H1 (cell line): ENCODE data around the gene RPL21. TPM values are rescaled to one million over a fixed set of nuclear protein-coding genes. Genes with fewer than 3 reads are reported as not detected.

Experiments used
- CTCF ChIA-PET: fragments of 300-600 bp; sonication (Branson Sonifier 250); formaldehyde crosslinking; loops from one replicate; lab custom pipeline; 2021; ENCODE audit not compliant: partially characterized antibody; lab: Charles Lee
- POLR2A ChIA-PET: fragments of 300-600 bp; sonication (Branson Sonifier 250); formaldehyde crosslinking; loops from one replicate; lab custom pipeline; 2021; ENCODE audit warnings: inconsistent platforms; ENCODE audit not compliant: partially characterized antibody; lab: Charles Lee
- DNase-seq, 2 experiments: peaks; one replicate each; pipeline versions ENCODE4 v3.0.0 to v3.0.0-alpha.2; 2010 to 2022; ENCODE audit warnings: low spot score in 2 of 2, low read depth in 1 of 2, mixed read lengths in 1 of 2
- FAIRE-seq: peaks from 2 replicates; lab custom pipeline; 2011; peaks lifted over from hg19 to GRCh38; lab: Jason Lieb, UNC
- H2AFZ ChIP-seq: 2 replicates; pipeline ENCODE4 v1.8.1; 2012; ENCODE audit warnings: low read length, inconsistent platforms
- H2AK5ac ChIP-seq: 2 replicates; pipeline ENCODE4 v1.6.1; 2013; ENCODE audit warnings: low read depth, low read length
- H2BK120ac ChIP-seq: replicated peaks from 2 replicates; pipeline ENCODE3; 2013; ENCODE audit warnings: low read depth, low read length, inconsistent platforms
- H2BK12ac ChIP-seq: 2 replicates; pipeline ENCODE4 v1.6.1; 2013; ENCODE audit warnings: low read depth, low read length
- H2BK15ac ChIP-seq: 2 replicates; pipeline ENCODE4 v1.6.1; 2013; ENCODE audit warnings: low read length
- H2BK20ac ChIP-seq: 2 replicates; pipeline ENCODE4 v1.6.1; 2013; ENCODE audit warnings: low read length
- H2BK5ac ChIP-seq: 2 replicates; pipeline ENCODE4 v1.6.1; 2013; ENCODE audit warnings: low read depth, low read length
- H3K14ac ChIP-seq: 2 replicates; pipeline ENCODE4 v1.6.1; 2013; ENCODE audit warnings: inconsistent platforms; ENCODE audit not compliant: insufficient read length
- H3K18ac ChIP-seq: 2 replicates; pipeline ENCODE4 v1.6.1; 2013; ENCODE audit warnings: low read length; ENCODE audit errors: extremely low read depth
- H3K23ac ChIP-seq: 2 replicates; pipeline ENCODE4 v1.6.1; 2013; ENCODE audit warnings: inconsistent platforms; ENCODE audit not compliant: insufficient read length
- H3K23me2 ChIP-seq: 2 replicates; pipeline ENCODE4 v1.6.1; 2013; ENCODE audit warnings: low read depth, low read length
- H3K27ac ChIP-seq: 2 replicates; pipeline ENCODE4 v1.6.1; 2011; ENCODE audit warnings: low read depth, low read length, inconsistent platforms
- H3K27me3 ChIP-seq, 4 experiments: replicated peaks in 1 of 4; 1 replicate in 1 of 4; 2 replicates in 3 of 4; pipeline versions ENCODE4 v1.6.1 to v1.8.1; 2011 to 2013; ENCODE audit warnings: low read length in 3 of 4, mild to moderate bottlenecking in 3 of 4, inconsistent platforms in 2 of 4, mixed read lengths in 2 of 4, moderate library complexity in 1 of 4; ENCODE audit not compliant: control insufficient read depth in 3 of 4, insufficient read depth in 3 of 4; ENCODE audit errors: extremely low read depth in 1 of 4
- H3K36me3 ChIP-seq, 4 experiments: 2 replicates each; pipeline versions ENCODE4 v1.6.1 to v1.8.1; 2011 to 2013; ENCODE audit warnings: mild to moderate bottlenecking in 4 of 4, low read length in 3 of 4, moderate library complexity in 2 of 4, control low read depth in 1 of 4, inconsistent platforms in 1 of 4; ENCODE audit not compliant: insufficient read depth in 4 of 4, control insufficient read depth in 2 of 4
- H3K4ac ChIP-seq: replicated peaks from 2 replicates; pipeline ENCODE3; 2013; ENCODE audit warnings: low read length, low read depth, mixed read lengths, inconsistent platforms; ENCODE audit not compliant: insufficient read length
- H3K4me1 ChIP-seq, 4 experiments: replicated peaks in 1 of 4; 1 replicate in 1 of 4; 2 replicates in 3 of 4; pipeline versions ENCODE4 v1.6.1 to v1.8.1; 2011 to 2013; ENCODE audit warnings: low read length in 3 of 4, inconsistent platforms in 2 of 4, mixed read lengths in 1 of 4; ENCODE audit not compliant: insufficient read depth in 4 of 4, control insufficient read depth in 3 of 4
- H3K4me2 ChIP-seq, 2 experiments: 2 replicates each; pipeline versions ENCODE4 v1.6.1 to v1.8.1; 2011 to 2013; ENCODE audit warnings: low read depth in 2 of 2, low read length in 2 of 2, control low read depth in 1 of 2, inconsistent platforms in 1 of 2, mild to moderate bottlenecking in 1 of 2; ENCODE audit not compliant: insufficient read depth in 1 of 2
- H3K4me3 ChIP-seq, 4 experiments: fragments of 200-600, 300-600 bp in 1 of 4; sonication (generic), shearing (Covaris generic), sonication (Bioruptor Twin) in 1 of 4; 2 replicates each; pipeline versions ENCODE4 v1.5.1 to v1.8.1; 2011 to 2016; ENCODE audit warnings: low read length in 4 of 4, low read depth in 3 of 4, control low read depth in 2 of 4, inconsistent platforms in 2 of 4, mild to moderate bottlenecking in 2 of 4, mixed read lengths in 1 of 4, moderate library complexity in 1 of 4; ENCODE audit not compliant: insufficient read depth in 2 of 4; ENCODE audit errors: extremely low read depth in 1 of 4
- H3K56ac ChIP-seq: replicated peaks from 2 replicates; pipeline ENCODE3; 2013; ENCODE audit warnings: low read depth, mild to moderate bottlenecking, mixed read lengths, low read length, inconsistent platforms; ENCODE audit not compliant: insufficient read length
- H3K79me1 ChIP-seq: 2 replicates; pipeline ENCODE4 v1.6.1; 2013; ENCODE audit warnings: low read depth, low read length, control low read depth
- H3K79me2 ChIP-seq, 2 experiments: 2 replicates each; pipeline versions ENCODE4 v1.6.1 to v1.8.1; 2012 to 2013; ENCODE audit warnings: low read length in 2 of 2, mild to moderate bottlenecking in 2 of 2, inconsistent platforms in 1 of 2; ENCODE audit not compliant: insufficient read depth in 2 of 2, control insufficient read depth in 1 of 2
- H3K9ac ChIP-seq, 4 experiments: replicated peaks in 1 of 4; 1 replicate in 1 of 4; 2 replicates in 3 of 4; pipeline versions ENCODE4 v1.6.1 to v1.8.1; 2011 to 2013; ENCODE audit warnings: low read depth in 3 of 4, low read length in 3 of 4, control low read depth in 2 of 4, mild to moderate bottlenecking in 2 of 4, moderate library complexity in 2 of 4, inconsistent platforms in 1 of 4; ENCODE audit errors: extremely low read depth in 1 of 4
- H3K9me3 ChIP-seq, 2 experiments: 2 replicates each; pipeline versions ENCODE4 v1.6.1 to v1.8.1; 2012 to 2013; ENCODE audit warnings: mild to moderate bottlenecking in 2 of 2, moderate library complexity in 2 of 2, control low read depth in 1 of 2, inconsistent platforms in 1 of 2, low read depth in 1 of 2, low read length in 1 of 2, mixed read lengths in 1 of 2; ENCODE audit not compliant: insufficient read depth in 2 of 2
- H4K20me1 ChIP-seq, 2 experiments: replicated peaks in 1 of 2; 2 replicates each; pipeline versions ENCODE3 to v1.8.1; 2011 to 2013; ENCODE audit warnings: inconsistent platforms in 2 of 2, low read length in 2 of 2, mild to moderate bottlenecking in 1 of 2; ENCODE audit not compliant: insufficient read depth in 2 of 2, control insufficient read depth in 1 of 2
- H4K5ac ChIP-seq: 2 replicates; pipeline ENCODE4 v1.6.1; 2013; ENCODE audit warnings: low read length, low read depth, mixed read lengths, inconsistent platforms; ENCODE audit not compliant: insufficient read length
- H4K8ac ChIP-seq: 2 replicates; pipeline ENCODE4 v1.8.0; 2013; ENCODE audit warnings: mild to moderate bottlenecking, moderate library complexity, low read length, inconsistent platforms; ENCODE audit not compliant: insufficient read depth; ENCODE audit errors: extremely low read depth
- H4K91ac ChIP-seq: replicated peaks from 2 replicates; pipeline ENCODE3; 2013; ENCODE audit warnings: low read length, mixed read lengths, inconsistent platforms; ENCODE audit not compliant: insufficient read length
- CHD2 ChIP-seq: IDR thresholded peaks from 2 replicates; pipeline ENCODE4 v1.6.1; 2012; ENCODE audit warnings: low read length, improper control_type of control experiment
- CREB1 ChIP-seq: IDR thresholded peaks from 2 replicates; pipeline ENCODE4 v1.6.1; 2012; ENCODE audit warnings: inconsistent platforms
- EGR1 ChIP-seq: IDR thresholded peaks from 2 replicates; pipeline ENCODE4 v1.6.1; 2011; ENCODE audit warnings: low read depth, low read length, borderline replicate concordance
- RXRA ChIP-seq: IDR thresholded peaks from 2 replicates; pipeline ENCODE4 v1.6.1; 2011; ENCODE audit warnings: low read depth, mild to moderate bottlenecking, low read length, moderate library complexity; ENCODE audit not compliant: insufficient read depth
- TAF7 ChIP-seq: optimal IDR thresholded peaks from 2 replicates; pipeline ENCODE3; 2011; ENCODE audit warnings: low read depth, mild to moderate bottlenecking, inconsistent platforms, low read length, moderate library complexity, borderline replicate concordance
- TBP ChIP-seq: IDR thresholded peaks from 2 replicates; pipeline ENCODE4 v1.6.1; 2011; ENCODE audit warnings: low read depth, low read length, improper control_type of control experiment
- ZNF274 ChIP-seq: IDR thresholded peaks from 2 replicates; pipeline ENCODE4 v1.7.0; 2012; ENCODE audit warnings: low read length, borderline replicate concordance; ENCODE audit errors: extremely low read depth
- WGBS, 2 experiments: shearing (Covaris generic) in 1 of 2; methylation state at CpG; one replicate each; pipeline versions ENCODE4 v1.1.6 to v1.1.7; 2013 to 2015; ENCODE audit warnings: low lambda C conversion rate in 2 of 2, mixed read lengths in 2 of 2, inconsistent platforms in 1 of 2, low coverage in 1 of 2, missing lambda C conversion rate in 1 of 2; ENCODE audit not compliant: insufficient replicate concordance in 2 of 2, insufficient coverage in 1 of 2, insufficient read length in 1 of 2; ENCODE audit errors: extremely low coverage in 1 of 2, missing lambda C conversion rate in 1 of 2; 5-methylcytosine and 5-hydroxymethylcytosine counted together
- polyA plus RNA-seq, 7 experiments: library from polyadenylated mRNA; depleted of rRNA in 3 of 7; stranded (reverse) in 5 of 7; unstranded in 2 of 7; fragments of >200 nt in 5 of 7; fragments of 200-250 nt in 2 of 7; gene quantifications; 1 replicate in 5 of 7; 2 replicates in 1 of 7; 4 replicates in 1 of 7; pipeline versions ENCODE4 v1.2.1 to v1.2.3, GENCODE V29; 2011 to 2013; ENCODE audit warnings: missing spikeins in 2 of 7, mixed read lengths in 2 of 7
- total RNA-seq: library from RNA; stranded (reverse); fragmentation: NEBNext Ultra II Directional; extraction: Animal tissue kit (Norgen Biotek cat#: 25700); gene quantifications from 2 replicates; pipeline ENCODE4 v1.2.1, GENCODE V29; 2021

Gene RPL21
- total and polyA plus RNA-seq, 2 of the 8 experiments (the other 6 are each of a cell fraction or from before 2014, with no cell fraction given), result 624 to 1,283 TPM

DNA sequence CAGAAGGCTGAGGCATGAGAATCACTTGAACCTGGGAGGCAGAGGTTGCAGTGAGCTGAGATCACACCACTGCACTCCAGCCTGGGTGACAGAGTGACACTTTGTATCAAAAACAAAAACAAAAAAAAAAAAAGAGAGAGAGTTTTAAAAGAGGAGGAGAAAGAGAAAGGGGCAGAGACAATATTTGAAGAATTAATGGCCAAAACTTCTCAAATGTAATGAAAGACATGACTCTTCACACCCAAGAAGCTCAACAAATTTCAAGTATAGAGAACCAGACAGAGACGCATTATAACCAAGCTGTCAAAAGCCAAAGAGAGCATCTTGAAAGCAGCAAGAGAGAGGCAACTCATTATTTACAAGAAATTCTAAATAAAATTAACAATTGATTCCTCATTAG is 42.8 kb upstream of the RPL21 start:
- Histone ChIP-seq H4K91ac (no peak overlapping the region), H4K8ac (no peak overlapping the region), H3K9me3 (peaks cover 0 to 5% of the 10 kb centered on the region in 2 experiments; a peak in 2 of 4 replicates), H3K4me3 (no peak overlapping the region), H2BK20ac (no peak overlapping the region), H2BK12ac (no peak overlapping the region), H3K4ac (no peak overlapping the region), H3K4me1 (no peaks in the 10 kb centered on the region), H3K9ac (no peak overlapping the region), H3K27ac (no peak overlapping the region), H2BK120ac (no peak overlapping the region), H3K79me2 (no peaks in the 10 kb centered on the region), H3K23ac (no peak overlapping the region), H4K20me1 (no peaks in the 10 kb centered on the region), H3K79me1 (no peaks in the 10 kb centered on the region), H3K14ac (no peak overlapping the region), H2BK5ac (no peak overlapping the region), H3K23me2 (no peaks in the 10 kb centered on the region), H3K56ac (no peak overlapping the region), H3K27me3 (no peaks in the 10 kb centered on the region), H2BK15ac (no peak overlapping the region), H2AFZ (no peak overlapping the region), H3K18ac (no peak overlapping the region), H2AK5ac (no peak overlapping the region), H3K4me2 (no peak overlapping the region), H3K36me3 (no peaks in the 10 kb centered on the region), H4K5ac (no peak overlapping the region)
- ChIA-PET POLR2A (interaction anchor here (1.2 to 1.5 kb wide), 2 partner anchors 35 to 53 kb away, joined by 3 to 4 read pairs; no protein-coding TSS in a partner anchor), CTCF (no interaction called here)
- FAIRE-seq, result no peak
- WGBS, 2 experiments, result 94% methylated on average over 1 of the region's 1 CpG; no CpG with 5 or more reads in 1 of the 2 experiments
- no peak for DNase-seq
- TF ChIP-seq EGR1, result no peak
- no peak for TF ChIP-seq RXRA
- TF ChIP-seq CREB1, result no peak
- TF ChIP-seq CHD2, result no peak
- TF ChIP-seq TBP, result no peak
- no peak for TF ChIP-seq TAF7
- TF ChIP-seq ZNF274, result no peak
